GM18517 (cell line): ENCODE results near the gene CNMD.

Source experiments
- ATAC-seq: cut with Tn5 transposase; IDR thresholded peaks from one replicate; pipeline ENCODE4 v1.9.1; 2021; ENCODE audit warnings: mild to moderate bottlenecking, moderate library complexity; ENCODE audit not compliant: unreplicated experiment

The CNMD gene

GRCh38 chr13:52739468-52740071, at the start of gene CNMD:
Gene CNMD (minus strand): TSS chr13:52739820. CDS start chr13:52739701, 119 bp downstream.
- no peak for ATAC-seq

- no peak for ATAC-seq
Measured at GRCh38 chr13:52788011-52788410, 48.4 kb upstream of the CNMD start.

GRCh38 chr13:52787235-52787634, 47.6 kb upstream of the CNMD start:
- ATAC-seq: no peak

- ATAC-seq: no peak
Measured at GRCh38 chr13:52786766-52787165, 47.1 kb upstream of the CNMD start.

- no peak for ATAC-seq
Measured at GRCh38 chr13:52785739-52786138, 46.1 kb upstream of the CNMD start.

DNA sequence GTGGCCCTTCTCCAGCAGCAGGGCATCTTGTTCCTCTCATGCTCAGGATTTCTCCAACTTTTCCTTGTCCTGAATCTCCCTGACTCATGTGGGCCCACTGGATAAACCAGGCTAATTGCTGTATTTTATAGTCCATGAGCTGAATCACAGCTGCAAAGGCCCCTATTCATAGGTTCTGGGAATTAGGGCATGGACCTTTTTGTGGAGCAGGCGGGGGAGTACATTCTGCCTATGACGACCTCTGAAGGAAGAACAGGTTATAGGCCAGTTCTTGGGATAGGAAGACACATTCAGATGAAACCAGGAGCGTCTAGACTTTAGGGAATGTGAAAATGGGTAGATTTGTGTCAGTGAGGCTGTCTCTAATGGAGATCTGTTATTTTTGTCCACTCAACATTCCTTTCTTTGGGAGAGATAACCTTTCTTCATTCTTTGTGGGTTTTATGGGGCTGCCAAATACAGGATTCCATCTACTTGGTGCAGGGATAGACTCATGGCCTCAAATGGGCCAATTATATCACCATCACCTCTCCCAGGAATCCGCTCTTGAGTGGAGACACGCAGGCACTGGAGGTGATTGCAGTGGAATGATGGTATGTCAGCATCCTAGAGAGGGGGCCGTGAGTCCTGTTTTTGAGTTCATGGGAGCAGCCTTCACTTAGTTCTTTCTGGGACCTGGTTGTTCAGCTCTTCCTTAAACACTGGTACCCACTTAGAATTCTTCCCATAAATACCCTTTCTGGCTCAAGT, 45.1 kb upstream of the CNMD start:
- no peak for ATAC-seq

GRCh38 chr13:52783943-52784342, 44.3 kb upstream of the CNMD start:
- ATAC-seq: no peak

DNA sequence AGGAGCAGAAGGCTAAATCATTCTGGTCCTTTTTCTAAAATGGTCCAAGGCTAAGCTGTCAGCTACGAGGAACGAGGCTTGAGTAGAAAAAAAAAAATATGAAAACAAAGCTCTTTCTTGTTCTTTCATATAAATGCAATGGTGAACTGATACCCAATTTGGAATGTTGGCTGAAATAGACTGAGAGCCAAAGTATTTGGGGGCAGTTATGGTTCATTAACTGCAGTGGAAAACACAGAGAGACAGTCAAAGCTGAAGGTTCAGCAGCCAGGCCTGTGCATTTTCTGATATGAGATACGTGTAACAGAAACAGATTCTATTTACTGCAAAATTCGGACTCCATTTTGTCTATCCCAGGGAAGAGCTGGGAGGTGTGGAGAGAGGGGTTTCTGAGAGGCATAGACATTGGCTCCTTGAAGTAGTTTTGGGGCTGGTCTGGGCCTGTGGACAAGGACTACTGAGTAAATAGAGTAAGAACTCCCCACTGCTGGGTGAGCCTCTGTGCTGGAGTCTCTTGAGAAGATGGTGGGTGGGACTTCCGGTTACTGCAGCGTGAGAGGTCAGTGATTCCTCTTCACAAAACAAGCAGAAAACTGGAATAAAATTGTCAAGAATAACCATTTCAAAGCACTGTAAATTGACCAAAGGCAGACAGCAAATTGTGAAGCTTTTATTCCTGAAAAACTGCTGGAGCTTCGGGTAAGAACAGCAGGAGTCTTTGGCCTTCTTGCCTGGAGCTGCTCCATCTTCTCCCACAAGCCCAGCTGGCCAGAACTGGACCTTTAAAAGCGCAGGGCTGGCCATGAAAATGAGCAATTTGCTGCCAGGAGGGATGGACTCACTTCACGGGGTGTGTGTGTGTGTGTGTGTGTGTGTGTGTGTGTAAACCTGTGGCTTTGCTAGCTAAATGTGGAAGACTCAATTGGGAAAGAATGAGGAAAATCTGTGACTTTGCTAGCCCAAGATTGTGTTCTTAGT, 43.1 kb upstream of the CNMD start:
- ATAC-seq: no peak

DNA sequence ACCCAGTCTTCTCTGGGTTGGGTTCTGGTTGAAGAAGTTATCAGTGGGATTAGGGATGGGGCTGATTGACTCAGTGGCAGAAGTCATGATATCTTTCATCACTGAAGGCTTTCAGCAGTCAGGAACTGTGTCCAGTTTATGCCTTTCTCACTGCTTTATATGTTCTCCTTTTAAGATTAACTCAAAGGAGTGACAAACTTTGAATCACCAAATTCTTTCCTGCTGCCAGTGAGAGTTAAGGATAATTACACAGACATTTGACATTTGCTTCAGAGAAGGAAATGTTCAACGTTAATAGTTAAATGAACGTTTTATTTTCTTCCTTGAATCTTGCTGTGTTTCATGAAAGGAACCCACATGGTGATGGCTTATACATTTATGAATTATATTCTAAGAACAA, 41.0 kb upstream of the CNMD start:
- ATAC-seq: no peak

- ATAC-seq: no peak
Measured at GRCh38 chr13:52780092-52780491, 40.5 kb upstream of the CNMD start.

DNA sequence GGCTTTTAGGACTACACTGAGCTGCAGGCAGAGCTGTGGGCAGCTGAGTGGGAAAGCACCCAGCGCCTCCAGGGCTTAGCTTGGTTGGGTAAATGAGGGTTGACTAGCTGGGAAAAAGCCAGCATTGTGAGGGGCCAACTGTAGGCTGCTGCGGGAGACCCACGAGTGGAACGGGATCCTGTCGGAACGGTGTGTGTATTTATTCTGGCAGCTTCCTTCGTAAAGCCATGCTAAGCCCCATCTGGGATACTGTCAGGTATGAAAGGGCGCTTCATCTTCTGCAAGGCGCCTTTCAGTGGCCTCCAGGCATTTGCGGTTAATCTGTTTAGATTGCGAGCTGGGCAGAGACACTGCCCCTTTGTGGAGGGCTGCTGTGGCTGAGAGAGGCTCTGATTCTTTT, 39.5 kb upstream of the CNMD start:
- ATAC-seq: no peak

DNA sequence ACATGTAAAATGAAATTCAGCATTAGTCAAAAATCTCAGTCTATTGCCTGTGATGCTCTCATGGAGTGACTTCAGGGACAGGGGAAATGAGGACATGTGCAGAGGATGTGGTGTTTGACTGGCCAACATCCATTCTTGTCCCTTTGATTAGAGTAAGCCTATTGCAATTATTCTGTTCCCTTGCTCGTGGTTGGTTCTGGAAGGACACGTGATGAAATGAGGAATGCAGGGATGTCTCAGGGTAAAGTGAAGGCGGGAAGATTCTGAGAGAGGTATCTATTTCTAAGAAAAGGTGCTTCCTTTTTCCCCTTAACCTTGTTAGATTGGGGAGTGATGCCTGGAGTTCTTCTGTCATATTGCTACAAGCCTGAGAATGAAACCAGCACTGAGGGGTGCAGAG, 37.1 kb upstream of the CNMD start:
- ATAC-seq: no peak

GRCh38 chr13:52775511-52775910, 35.9 kb upstream of the CNMD start:
- ATAC-seq: no peak

DNA sequence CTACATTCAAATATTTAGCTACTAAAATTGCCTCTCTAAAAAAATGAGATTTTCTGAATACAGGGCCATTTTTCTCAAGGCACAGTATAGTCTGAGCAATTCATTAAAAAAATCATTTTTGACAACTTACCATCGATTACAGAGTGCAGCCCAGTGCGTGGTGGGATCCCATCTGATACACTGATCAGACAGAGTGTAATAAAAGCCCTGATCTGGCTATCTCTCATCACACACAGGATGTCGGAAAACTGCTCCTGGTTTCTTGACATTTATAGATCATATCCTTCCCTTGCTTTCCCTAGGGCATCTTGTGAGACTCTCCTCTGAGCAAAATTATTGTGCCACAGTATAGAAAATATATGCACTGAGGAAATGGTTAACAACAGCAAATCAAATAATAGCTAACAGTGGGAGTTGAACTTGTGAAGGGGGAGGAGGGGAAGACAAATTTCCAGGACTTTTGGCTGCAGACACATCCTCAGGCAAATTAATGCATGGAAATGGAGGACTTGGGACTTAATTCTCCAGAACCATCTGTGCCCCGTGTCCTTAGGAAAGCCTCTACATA, 28.4 kb upstream of the CNMD start:
- no peak for ATAC-seq

- ATAC-seq: no peak
Measured at GRCh38 chr13:52765611-52766390, 26.2 kb upstream of the CNMD start.

DNA sequence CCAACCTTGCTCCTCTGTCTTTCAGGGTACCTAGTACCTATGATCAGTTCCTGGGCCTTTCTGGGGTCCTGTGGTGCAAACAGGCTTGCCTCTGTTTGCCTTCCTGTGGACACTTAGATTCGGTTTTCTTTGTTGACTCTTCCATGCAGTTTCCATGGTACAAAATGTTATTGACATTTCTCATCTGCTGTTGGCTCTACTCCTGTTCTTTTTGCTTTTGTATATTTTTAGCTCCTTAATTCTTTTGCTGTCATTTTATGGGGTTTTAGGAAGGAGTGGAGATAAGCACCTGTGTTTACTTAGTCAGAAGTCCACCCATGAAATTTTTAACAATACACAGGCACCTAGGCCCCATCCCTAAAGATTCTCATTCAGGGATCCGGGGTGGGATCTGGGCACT, 20.5 kb upstream of the CNMD start:
- no peak for ATAC-seq

- ATAC-seq: no peak
Measured at GRCh38 chr13:52758114-52758513, 18.5 kb upstream of the CNMD start.

DNA sequence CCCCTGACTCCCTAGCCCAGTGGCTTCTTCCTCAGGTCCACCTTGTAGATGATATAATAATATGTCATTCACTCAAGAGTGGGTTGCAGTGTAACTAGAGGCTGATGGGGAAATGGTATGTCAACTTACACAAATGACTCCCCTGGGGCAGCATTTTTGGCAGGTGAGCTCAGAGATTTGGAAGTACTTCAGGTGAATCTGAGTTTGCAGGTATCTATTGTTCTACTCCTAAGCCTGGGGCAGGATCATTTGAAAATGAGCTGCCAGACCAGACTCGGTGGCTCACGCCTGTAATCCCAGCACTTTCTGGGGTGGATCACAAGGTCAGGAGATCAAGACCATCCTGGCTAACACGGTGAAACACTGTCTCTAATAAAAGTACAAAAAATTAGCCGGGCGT, 11.6 kb upstream of the CNMD start:
- ATAC-seq: no peak

DNA sequence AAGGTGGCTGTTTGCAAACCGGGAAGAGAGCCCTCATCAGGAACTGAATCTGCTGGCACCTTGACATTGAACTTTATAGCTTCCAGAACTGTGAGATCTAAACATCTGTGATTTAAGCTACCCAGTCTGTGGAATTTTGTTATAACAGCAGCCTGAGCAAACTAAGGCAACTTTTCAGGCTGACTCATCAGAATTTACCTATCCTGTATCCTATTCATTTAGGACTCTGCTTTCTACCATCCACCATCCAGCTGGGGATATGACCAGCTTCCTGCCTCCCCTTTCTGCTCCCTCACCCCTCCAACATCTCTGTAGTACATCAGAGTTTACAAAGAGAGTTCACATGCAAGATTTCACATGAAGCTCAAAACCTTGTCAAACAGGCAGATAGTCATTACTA, 11.1 kb upstream of the CNMD start:
- ATAC-seq: no peak

- no peak for ATAC-seq
Measured at GRCh38 chr13:52749419-52749818, 9.8 kb upstream of the CNMD start.

DNA sequence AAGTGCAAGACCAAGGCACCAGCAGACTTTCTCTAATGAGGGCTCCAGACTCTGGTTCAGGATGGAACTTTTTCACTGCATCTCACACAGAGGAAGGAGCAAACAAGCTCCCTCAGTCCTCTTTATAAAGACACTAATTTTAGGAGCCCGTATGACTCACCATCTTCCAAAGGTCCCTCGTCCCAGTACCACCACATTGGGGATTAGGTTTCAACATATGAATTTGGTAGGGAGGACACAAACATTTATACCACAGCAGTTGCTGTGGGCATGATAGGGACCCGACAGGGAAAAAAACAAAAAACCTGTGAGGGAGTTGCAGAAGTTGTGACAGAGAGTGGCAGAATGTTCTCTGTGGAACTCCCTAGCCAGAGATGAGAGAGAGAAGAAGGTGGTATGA, 6.5 kb upstream of the CNMD start:
- ATAC-seq: no peak
